WTC11 (cell line): ENCODE data around the gene ATXN7L2. TPM values are rescaled to one million over a fixed set of nuclear protein-coding genes. Genes with fewer than 3 reads are reported as not detected.

ENCODE experiments used
- ATAC-seq: fragments of 200-7000 bp; cut with Tn5 transposase; 2 replicates; pipeline ENCODE4 v1.10.0; 2021; ENCODE audit warnings: mild to moderate bottlenecking, moderate library complexity
- CTCF ChIA-PET: fragments of 300-600 bp; sonication (Branson Sonifier 250); formaldehyde crosslinking; loops from one replicate; lab custom pipeline; 2021; ENCODE audit warnings: antibody characterized with exemption; lab: Charles Lee
- POLR2A ChIA-PET: fragments of 350-600 bp; sonication (Branson Sonifier 250); formaldehyde crosslinking; loops from one replicate; lab custom pipeline; 2021; ENCODE audit warnings: antibody characterized with exemption; lab: Charles Lee
- DNase-seq: peaks from one replicate; pipeline ENCODE4 v3.0.0; 2021; ENCODE audit warnings: low spot score
- H3K27ac Mint-ChIP-seq: 2 replicates; pipeline ENCODE4 v1.8.0; 2021; ENCODE audit warnings: mixed read lengths
- H3K27me3 Mint-ChIP-seq: 2 replicates; pipeline ENCODE4 v1.8.0; 2021; ENCODE audit warnings: low read depth, mild to moderate bottlenecking, moderate library complexity, mixed read lengths
- H3K36me3 Mint-ChIP-seq: 2 replicates; pipeline ENCODE4 v1.8.0; 2021; ENCODE audit warnings: mixed read lengths
- H3K4me1 Mint-ChIP-seq: 2 replicates; pipeline ENCODE4 v1.8.0; 2022; ENCODE audit warnings: mixed read lengths
- H3K4me3 Mint-ChIP-seq: 2 replicates; pipeline ENCODE4 v1.8.0; 2021; ENCODE audit warnings: mild to moderate bottlenecking, moderate library complexity, mixed read lengths
- H3K9me3 Mint-ChIP-seq: 2 replicates; pipeline ENCODE4 v1.8.0; 2021; ENCODE audit warnings: mixed read lengths
- FOXJ3 ChIP-seq: sonication (generic); formaldehyde crosslinking; IDR thresholded peaks from 2 replicates; pipeline ENCODE4 v1.9.0; 2021; ENCODE audit warnings: missing genetic modification reagents, mild to moderate bottlenecking, borderline replicate concordance
- FOXK1 ChIP-seq: sonication (generic); formaldehyde crosslinking; IDR thresholded peaks from 2 replicates; pipeline ENCODE4 v1.8.0; 2022; ENCODE audit warnings: mild to moderate bottlenecking, moderate library complexity, missing genetic modification reagents
- GTF2I ChIP-seq: fragments of 250-450 bp; sonication (Bioruptor Pico); conservative IDR thresholded peaks from 2 replicates; pipeline ENCODE4 v1.4.0; 2021; ENCODE audit warnings: mild to moderate bottlenecking
- KAT7 ChIP-seq: sonication (generic); formaldehyde crosslinking; IDR thresholded peaks from 2 replicates; pipeline ENCODE4 v1.8.1; 2023; ENCODE audit warnings: missing genetic modification reagents, mild to moderate bottlenecking, borderline replicate concordance
- NFE2L1 ChIP-seq: sonication (generic); formaldehyde crosslinking; IDR thresholded peaks from 2 replicates; pipeline ENCODE4 v1.8.1; 2023; ENCODE audit warnings: missing genetic modification reagents
- OVOL2 ChIP-seq: fragments of 250-450 bp; sonication (Bioruptor Pico); IDR thresholded peaks from 2 replicates; pipeline ENCODE4 v1.9.0; 2021; ENCODE audit warnings: mild to moderate bottlenecking, borderline replicate concordance
- PRRX2 ChIP-seq: fragments of 250-450 bp; sonication (Bioruptor Pico); IDR thresholded peaks from 2 replicates; pipeline ENCODE4 v1.8.0; 2021; ENCODE audit warnings: mild to moderate bottlenecking
- RORB ChIP-seq: fragments of 250-450 bp; sonication (Bioruptor Pico); IDR thresholded peaks from 2 replicates; pipeline ENCODE4 v1.9.0; 2021; ENCODE audit warnings: mild to moderate bottlenecking
- SMAD4 ChIP-seq: sonication (generic); formaldehyde crosslinking; IDR thresholded peaks from 2 replicates; pipeline ENCODE4 v1.8.0; 2022; ENCODE audit warnings: mild to moderate bottlenecking, missing genetic modification reagents
- TEAD1 ChIP-seq: sonication (generic); formaldehyde crosslinking; IDR thresholded peaks from 2 replicates; pipeline ENCODE4 v1.8.0; 2022; ENCODE audit warnings: mild to moderate bottlenecking, missing genetic modification reagents
- ZNF232 ChIP-seq: sonication (generic); formaldehyde crosslinking; IDR thresholded peaks from 2 replicates; pipeline ENCODE4 v1.8.0; 2022; ENCODE audit warnings: mild to moderate bottlenecking, missing genetic modification reagents
- ZNF416 ChIP-seq: fragments of 250-450 bp; sonication (Bioruptor Pico); IDR thresholded peaks from 2 replicates; pipeline ENCODE4 v1.9.0; 2021; ENCODE audit warnings: mild to moderate bottlenecking, inconsistent platforms
- total RNA-seq: library from RNA; stranded (reverse); gene quantifications from 3 replicates; pipeline ENCODE4 v1.2.3, GENCODE V29; 2021
- TF ChIP-seq, protein P1 (sequence below): sonication (generic); formaldehyde crosslinking; IDR thresholded peaks from 2 replicates; pipeline ENCODE4 v1.8.1; 2023; ENCODE audit warnings: mild to moderate bottlenecking, missing genetic modification reagents, moderate library complexity
- TF ChIP-seq, protein P2 (sequence below): sonication (generic); formaldehyde crosslinking; IDR thresholded peaks from 2 replicates; pipeline ENCODE4 v1.8.0; 2022; ENCODE audit warnings: mild to moderate bottlenecking, missing genetic modification reagents
- TF ChIP-seq, protein P3 (sequence below): sonication (generic); formaldehyde crosslinking; IDR thresholded peaks from 2 replicates; pipeline ENCODE4 v1.8.0; 2023; ENCODE audit warnings: mild to moderate bottlenecking, missing genetic modification reagents
- TF ChIP-seq, protein P4 (sequence below): sonication (generic); formaldehyde crosslinking; IDR thresholded peaks from 2 replicates; pipeline ENCODE4 v1.8.1; 2022; ENCODE audit warnings: missing genetic modification reagents, borderline replicate concordance
- TF ChIP-seq, protein P5 (sequence below): sonication (generic); formaldehyde crosslinking; IDR thresholded peaks from 2 replicates; pipeline ENCODE4 v1.8.1; 2022; ENCODE audit warnings: mild to moderate bottlenecking, moderate library complexity, missing genetic modification reagents
- TF ChIP-seq, protein P6 (sequence below): fragments of 200-600 bp; IDR thresholded peaks from 2 replicates; pipeline ENCODE4 v1.8.0; 2022; ENCODE audit warnings: antibody characterized with exemption

ATXN7L2 gene
- total RNA-seq, 1 experiment from 2014 or later, result 11.1 TPM

DNA sequence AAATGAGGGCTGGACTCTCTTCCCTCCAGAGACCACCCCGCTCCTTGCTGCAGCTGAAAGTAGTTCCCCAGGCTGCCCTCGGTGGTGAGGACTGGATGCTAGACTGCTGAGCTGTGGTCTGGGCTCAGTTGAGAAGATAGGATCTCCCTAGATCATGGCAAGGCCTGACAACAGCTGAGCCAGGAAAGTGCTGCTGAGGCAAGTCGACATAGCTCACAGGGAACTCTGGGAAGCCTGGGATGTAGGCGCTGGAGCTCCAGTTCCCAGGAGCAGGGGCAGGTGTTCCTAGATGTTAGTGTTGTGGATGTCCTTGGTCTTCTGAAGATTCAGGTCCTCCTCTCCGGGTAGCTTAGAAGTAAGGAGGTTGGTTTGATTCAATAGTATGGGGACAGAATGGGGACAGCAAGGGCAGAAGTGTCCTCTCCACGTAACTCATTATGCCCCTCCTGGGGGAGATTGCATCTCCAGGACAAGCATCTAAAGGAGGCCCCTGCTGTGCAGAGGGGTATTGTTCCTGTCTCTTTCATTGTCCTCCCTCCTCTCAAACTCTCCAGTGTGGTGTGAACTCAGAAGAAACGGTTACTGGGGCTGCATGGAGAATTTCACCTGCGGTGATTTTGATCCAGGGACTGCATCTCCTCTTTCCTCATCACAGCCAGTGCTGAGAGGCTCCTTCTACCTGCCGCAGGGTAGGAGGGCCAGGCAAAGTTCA is 13.9 kb downstream of the ATXN7L2 start:
- Mint-ChIP-seq H3K4me3 (no peak overlapping the region), H3K27ac (no peak overlapping the region), H3K27me3 (no peaks in the 10 kb centered on the region), H3K4me1 (peaks cover 32% of the 10 kb centered on the region), H3K9me3 (no peaks in the 10 kb centered on the region), H3K36me3 (no peaks in the 10 kb centered on the region)
- ChIA-PET CTCF (interaction anchor here (0.6 to 13.8 kb wide), 17 partner anchors 8 to 849 kb away, joined by 3 to 740 read pairs (median 5); partner anchors contain the start of genes AMIGO1, ATXN7L2, GNAI3 and GPR61), POLR2A (interaction anchor here (0.7 kb wide), 1 partner anchor 43 kb away, joined by 3 read pairs; no protein-coding TSS in a partner anchor)
- ATAC-seq (no peak), DNase-seq (no peak)
- TF ChIP-seq, protein P1, sequence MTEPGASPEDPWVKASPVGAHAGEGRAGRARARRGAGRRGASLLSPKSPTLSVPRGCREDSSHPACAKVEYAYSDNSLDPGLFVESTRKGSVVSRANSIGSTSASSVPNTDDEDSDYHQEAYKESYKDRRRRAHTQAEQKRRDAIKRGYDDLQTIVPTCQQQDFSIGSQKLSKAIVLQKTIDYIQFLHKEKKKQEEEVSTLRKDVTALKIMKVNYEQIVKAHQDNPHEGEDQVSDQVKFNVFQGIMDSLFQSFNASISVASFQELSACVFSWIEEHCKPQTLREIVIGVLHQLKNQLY (CRISPR knock-in tag), result no peak
- TF ChIP-seq, protein P2, sequence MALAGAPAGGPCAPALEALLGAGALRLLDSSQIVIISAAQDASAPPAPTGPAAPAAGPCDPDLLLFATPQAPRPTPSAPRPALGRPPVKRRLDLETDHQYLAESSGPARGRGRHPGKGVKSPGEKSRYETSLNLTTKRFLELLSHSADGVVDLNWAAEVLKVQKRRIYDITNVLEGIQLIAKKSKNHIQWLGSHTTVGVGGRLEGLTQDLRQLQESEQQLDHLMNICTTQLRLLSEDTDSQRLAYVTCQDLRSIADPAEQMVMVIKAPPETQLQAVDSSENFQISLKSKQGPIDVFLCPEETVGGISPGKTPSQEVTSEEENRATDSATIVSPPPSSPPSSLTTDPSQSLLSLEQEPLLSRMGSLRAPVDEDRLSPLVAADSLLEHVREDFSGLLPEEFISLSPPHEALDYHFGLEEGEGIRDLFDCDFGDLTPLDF (CRISPR knock-in tag), result no peak
- TF ChIP-seq, protein P3, sequence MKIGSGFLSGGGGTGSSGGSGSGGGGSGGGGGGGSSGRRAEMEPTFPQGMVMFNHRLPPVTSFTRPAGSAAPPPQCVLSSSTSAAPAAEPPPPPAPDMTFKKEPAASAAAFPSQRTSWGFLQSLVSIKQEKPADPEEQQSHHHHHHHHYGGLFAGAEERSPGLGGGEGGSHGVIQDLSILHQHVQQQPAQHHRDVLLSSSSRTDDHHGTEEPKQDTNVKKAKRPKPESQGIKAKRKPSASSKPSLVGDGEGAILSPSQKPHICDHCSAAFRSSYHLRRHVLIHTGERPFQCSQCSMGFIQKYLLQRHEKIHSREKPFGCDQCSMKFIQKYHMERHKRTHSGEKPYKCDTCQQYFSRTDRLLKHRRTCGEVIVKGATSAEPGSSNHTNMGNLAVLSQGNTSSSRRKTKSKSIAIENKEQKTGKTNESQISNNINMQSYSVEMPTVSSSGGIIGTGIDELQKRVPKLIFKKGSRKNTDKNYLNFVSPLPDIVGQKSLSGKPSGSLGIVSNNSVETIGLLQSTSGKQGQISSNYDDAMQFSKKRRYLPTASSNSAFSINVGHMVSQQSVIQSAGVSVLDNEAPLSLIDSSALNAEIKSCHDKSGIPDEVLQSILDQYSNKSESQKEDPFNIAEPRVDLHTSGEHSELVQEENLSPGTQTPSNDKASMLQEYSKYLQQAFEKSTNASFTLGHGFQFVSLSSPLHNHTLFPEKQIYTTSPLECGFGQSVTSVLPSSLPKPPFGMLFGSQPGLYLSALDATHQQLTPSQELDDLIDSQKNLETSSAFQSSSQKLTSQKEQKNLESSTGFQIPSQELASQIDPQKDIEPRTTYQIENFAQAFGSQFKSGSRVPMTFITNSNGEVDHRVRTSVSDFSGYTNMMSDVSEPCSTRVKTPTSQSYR (CRISPR knock-in tag), result no peak
- no peak for TF ChIP-seq ZNF232 (CRISPR knock-in tag)
- TF ChIP-seq, protein P4, sequence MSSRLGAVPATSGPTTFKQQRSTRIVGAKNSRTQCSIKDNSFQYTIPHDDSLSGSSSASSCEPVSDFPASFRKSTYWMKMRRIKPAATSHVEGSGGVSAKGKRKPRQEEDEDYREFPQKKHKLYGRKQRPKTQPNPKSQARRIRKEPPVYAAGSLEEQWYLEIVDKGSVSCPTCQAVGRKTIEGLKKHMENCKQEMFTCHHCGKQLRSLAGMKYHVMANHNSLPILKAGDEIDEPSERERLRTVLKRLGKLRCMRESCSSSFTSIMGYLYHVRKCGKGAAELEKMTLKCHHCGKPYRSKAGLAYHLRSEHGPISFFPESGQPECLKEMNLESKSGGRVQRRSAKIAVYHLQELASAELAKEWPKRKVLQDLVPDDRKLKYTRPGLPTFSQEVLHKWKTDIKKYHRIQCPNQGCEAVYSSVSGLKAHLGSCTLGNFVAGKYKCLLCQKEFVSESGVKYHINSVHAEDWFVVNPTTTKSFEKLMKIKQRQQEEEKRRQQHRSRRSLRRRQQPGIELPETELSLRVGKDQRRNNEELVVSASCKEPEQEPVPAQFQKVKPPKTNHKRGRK, result no peak
- TF ChIP-seq FOXJ3, result no peak
- TF ChIP-seq PRRX2, result no peak
- no peak for TF ChIP-seq FOXK1 (CRISPR knock-in tag)
- TF ChIP-seq, protein P5, sequence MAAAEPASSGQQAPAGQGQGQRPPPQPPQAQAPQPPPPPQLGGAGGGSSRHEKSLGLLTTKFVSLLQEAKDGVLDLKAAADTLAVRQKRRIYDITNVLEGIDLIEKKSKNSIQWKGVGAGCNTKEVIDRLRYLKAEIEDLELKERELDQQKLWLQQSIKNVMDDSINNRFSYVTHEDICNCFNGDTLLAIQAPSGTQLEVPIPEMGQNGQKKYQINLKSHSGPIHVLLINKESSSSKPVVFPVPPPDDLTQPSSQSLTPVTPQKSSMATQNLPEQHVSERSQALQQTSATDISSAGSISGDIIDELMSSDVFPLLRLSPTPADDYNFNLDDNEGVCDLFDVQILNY, result no peak
- no peak for TF ChIP-seq OVOL2 (CRISPR knock-in tag)
- no peak for TF ChIP-seq SMAD4 (CRISPR knock-in tag)
- no peak for TF ChIP-seq TEAD1 (CRISPR knock-in tag)

DNA sequence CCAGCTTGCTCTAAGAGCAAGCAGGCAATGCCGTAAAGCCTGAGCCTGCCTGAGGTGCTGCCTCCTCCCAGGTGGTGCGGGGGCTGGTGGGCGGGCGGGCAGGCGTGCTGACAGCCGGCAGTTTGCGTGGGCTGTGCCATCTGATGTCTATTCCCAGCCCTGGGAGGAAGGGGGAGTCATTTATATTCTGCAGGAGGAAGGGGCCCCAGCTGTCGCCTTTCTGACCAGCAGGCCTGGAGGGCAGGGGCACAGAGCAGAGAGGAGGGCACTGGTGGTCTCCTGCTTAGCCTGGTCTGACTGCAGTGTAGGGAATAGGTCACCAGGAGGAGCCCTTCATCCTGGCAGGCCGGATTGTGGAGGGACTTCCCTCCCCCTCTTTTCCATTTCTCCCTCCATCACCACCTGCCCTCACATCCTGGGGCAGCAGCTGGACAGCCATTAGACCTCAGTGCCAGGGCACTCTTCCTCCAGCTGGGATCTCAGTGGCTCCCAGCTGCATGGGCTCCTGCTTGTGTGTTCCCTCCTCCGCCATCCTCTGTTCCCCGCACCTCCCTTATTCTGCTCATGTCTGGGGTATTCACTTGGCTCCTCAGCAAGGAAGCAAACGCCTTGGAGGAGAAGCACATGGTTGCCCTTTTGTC is 14.6 kb downstream of the ATXN7L2 start:
- ChIA-PET CTCF (interaction anchor here (0.6 to 13.8 kb wide), 23 partner anchors 9 to 848 kb away, joined by 3 to 740 read pairs (median 5); partner anchors contain the start of genes AMIGO1, ATXN7L2, GNAI3 and GPR61), POLR2A (no interaction called here)
- ATAC-seq, result peak; percentile 66
- DNase-seq, result peak; percentile 80
- Mint-ChIP-seq H3K4me3 (no peak overlapping the region), H3K27me3 (no peaks in the 10 kb centered on the region), H3K9me3 (no peaks in the 10 kb centered on the region), H3K36me3 (no peaks in the 10 kb centered on the region), H3K4me1 (peaks cover 35% of the 10 kb centered on the region), H3K27ac (no peak overlapping the region)
- TF ChIP-seq, protein P6, sequence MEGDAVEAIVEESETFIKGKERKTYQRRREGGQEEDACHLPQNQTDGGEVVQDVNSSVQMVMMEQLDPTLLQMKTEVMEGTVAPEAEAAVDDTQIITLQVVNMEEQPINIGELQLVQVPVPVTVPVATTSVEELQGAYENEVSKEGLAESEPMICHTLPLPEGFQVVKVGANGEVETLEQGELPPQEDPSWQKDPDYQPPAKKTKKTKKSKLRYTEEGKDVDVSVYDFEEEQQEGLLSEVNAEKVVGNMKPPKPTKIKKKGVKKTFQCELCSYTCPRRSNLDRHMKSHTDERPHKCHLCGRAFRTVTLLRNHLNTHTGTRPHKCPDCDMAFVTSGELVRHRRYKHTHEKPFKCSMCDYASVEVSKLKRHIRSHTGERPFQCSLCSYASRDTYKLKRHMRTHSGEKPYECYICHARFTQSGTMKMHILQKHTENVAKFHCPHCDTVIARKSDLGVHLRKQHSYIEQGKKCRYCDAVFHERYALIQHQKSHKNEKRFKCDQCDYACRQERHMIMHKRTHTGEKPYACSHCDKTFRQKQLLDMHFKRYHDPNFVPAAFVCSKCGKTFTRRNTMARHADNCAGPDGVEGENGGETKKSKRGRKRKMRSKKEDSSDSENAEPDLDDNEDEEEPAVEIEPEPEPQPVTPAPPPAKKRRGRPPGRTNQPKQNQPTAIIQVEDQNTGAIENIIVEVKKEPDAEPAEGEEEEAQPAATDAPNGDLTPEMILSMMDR, result peak; percentile 69
- no peak for TF ChIP-seq GTF2I (CRISPR knock-in tag)
- TF ChIP-seq, protein P5, result no peak
- TF ChIP-seq, protein P4, result peak; percentile 23; the same call in 1 of the 2 replicates
- no peak for TF ChIP-seq RORB (CRISPR knock-in tag)
- TF ChIP-seq KAT7 (CRISPR knock-in tag), result no peak
- no peak for TF ChIP-seq ZNF416 (CRISPR knock-in tag)
- TF ChIP-seq NFE2L1, result no peak
- TF ChIP-seq OVOL2 (CRISPR knock-in tag), result no peak
